Muscle of leg (tissue), 11 donors: ENCODE data around the gene CIB4. TPM values are rescaled to one million over a fixed set of nuclear protein-coding genes. Genes with fewer than 3 reads are reported as not detected.

Source experiments
- DNase-seq: peaks from one replicate; pipeline ENCODE4 v3.0.0; 2013
- H3K27ac ChIP-seq: one replicate; pipeline ENCODE4 v1.5.1; 2013; ENCODE audit warnings: mild to moderate bottlenecking, low read length, control low read depth
- H3K27me3 ChIP-seq: one replicate; pipeline ENCODE4 v1.6.1; 2013; ENCODE audit warnings: low read length; ENCODE audit not compliant: control insufficient read depth, insufficient read depth
- H3K36me3 ChIP-seq: one replicate; pipeline ENCODE4 v1.6.1; 2013; ENCODE audit warnings: low read length; ENCODE audit not compliant: control insufficient read depth, insufficient read depth
- H3K4me1 ChIP-seq: one replicate; pipeline ENCODE4 v1.6.1; 2013; ENCODE audit warnings: low read length; ENCODE audit not compliant: control insufficient read depth, insufficient read depth
- H3K4me3 ChIP-seq: one replicate; pipeline ENCODE4 v1.5.1; 2013; ENCODE audit warnings: low read length, control low read depth
- H3K9me3 ChIP-seq: replicated peaks from 2 replicates; pipeline ENCODE4 v1.6.1; 2013; ENCODE audit warnings: low read depth, low read length; ENCODE audit not compliant: control insufficient read depth
- WGBS: methylation state at CpG from one replicate; pipeline ENCODE4 v1.1.5; 2013; ENCODE audit warnings: missing lambda C conversion rate; ENCODE audit not compliant: insufficient coverage; 5-methylcytosine and 5-hydroxymethylcytosine counted together
- polyA plus RNA-seq, 8 donors: library from polyadenylated mRNA; unstranded; fragments of 120-200 nt; gene quantifications; one replicate each; pipeline versions ENCODE4 v1.2.1 to v1.2.3, GENCODE V29; 2013; ENCODE audit warnings: inconsistent platforms in 1 of 8, low replicate concordance in 1 of 8; ENCODE audit not compliant: insufficient read length in 8 of 8, insufficient read depth in 1 of 8
- total RNA-seq: library from RNA; stranded (reverse); fragments of 120-200 nt; gene quantifications from one replicate; pipeline ENCODE4 v1.2.4, GENCODE V29; 2013

Gene CIB4
- total and polyA plus RNA-seq, 9 donors = not detected

DNA sequence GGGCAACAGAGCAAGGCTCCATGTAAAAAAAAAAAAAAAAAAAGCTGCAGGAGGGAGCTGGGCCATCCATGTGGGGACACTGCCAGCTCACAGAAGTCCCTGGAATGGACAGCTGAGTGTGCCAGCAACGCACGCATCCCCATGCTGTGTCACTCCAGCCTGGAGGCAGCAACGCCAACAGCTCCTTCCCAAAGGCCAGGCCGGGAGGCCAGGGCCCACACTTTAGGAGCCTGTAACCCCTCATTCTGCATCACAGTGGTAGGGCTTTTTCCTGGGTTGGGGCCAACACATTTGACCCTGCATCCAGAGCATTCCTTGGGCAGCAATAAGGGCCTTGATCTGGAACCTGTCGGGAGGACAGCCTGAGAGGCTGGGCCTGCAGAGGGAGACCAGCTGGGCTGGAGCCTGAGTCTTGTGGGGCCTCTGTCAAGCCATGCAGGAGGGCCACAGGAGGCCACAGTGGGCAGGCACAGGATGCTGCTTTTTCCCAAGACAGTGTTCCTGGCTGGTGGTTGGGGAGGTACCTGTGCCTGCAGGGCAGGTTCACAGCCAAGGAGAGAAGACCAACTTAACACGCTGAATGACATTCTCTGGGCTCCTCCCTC lies 34.6 kb upstream of the CIB4 start:
- Histone ChIP-seq H3K27me3 (peaks cover 34% of the 10 kb centered on the region), H3K4me3 (no peak overlapping the region), H3K27ac (no peak overlapping the region), H3K36me3 (no peaks in the 10 kb centered on the region), H3K9me3 (peaks cover 2% of the 10 kb centered on the region), H3K4me1 (no peaks in the 10 kb centered on the region)
- WGBS = 75% methylated on average over 3 of the region's 6 CpGs
- no peak for DNase-seq

DNA sequence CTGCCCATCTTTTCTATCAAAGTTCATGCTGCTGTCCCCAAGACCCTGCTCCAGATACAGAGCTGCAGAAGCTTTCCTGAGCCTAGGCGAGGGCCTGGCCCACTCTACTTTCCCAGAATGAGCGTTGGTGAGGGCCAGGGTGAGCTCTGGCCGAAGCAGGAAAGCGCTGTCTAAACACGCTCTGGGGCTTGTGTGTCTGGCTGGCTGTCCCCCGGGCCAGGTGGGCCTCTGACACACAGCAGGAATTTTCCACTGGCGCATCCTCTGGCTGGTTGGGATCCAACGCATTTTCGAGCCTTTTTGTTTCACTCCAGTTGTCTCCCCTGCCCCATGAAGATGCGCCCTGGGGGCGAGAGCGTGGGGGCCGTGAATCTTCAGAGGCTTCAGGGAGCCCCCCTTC lies 33.6 kb upstream of the CIB4 start:
- Histone ChIP-seq H3K4me3 (no peak overlapping the region), H3K4me1 (no peaks in the 10 kb centered on the region), H3K27me3 (peaks cover 37% of the 10 kb centered on the region), H3K9me3 (peaks cover 2% of the 10 kb centered on the region), H3K36me3 (no peaks in the 10 kb centered on the region), H3K27ac (no peak overlapping the region)
- no peak for DNase-seq
- 64% methylated on average over 7 of the region's 13 CpGs for WGBS

DNA sequence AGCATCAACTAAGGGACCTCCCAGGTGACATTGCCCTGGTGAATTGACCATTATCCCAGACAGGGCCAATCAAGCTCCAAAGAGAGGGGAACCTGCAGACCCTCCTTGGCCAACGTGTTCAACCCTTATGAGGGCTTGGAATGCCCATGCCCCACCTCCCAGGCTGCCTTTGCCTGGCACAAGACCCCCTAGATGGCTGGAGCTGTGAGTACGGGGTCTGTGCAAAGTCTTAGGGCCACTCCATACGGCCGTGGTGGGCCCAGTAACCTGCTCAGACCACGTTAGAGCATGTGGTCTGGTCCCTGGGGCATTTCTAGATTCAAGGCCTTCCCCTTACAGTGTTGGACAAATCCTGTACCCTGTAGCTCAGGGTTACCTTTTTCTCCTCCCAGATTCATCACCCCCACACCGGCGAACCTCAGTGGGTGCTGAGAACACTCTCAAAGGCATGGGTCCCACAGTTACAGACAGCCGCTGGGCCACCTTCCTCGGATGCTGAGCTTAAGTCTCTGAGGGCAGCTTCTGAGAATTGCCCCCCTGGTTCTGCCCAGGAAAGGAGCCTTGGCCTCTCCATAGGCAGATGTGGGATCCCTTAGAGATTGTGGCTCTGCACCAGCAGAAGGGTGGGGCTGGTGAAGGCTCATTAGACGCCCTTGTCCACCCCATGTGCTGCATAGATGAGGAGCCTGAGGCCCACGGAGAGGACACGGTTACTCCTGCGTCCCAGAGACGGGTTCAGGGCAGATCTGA lies 33.0 kb upstream of the CIB4 start:
- Histone ChIP-seq H3K9me3 (peaks cover 2% of the 10 kb centered on the region), H3K27ac (no peak overlapping the region), H3K4me3 (no peak overlapping the region), H3K27me3 (peaks cover 34% of the 10 kb centered on the region), H3K4me1 (no peaks in the 10 kb centered on the region), H3K36me3 (no peaks in the 10 kb centered on the region)
- 82% methylated on average over 9 of the region's 14 CpGs for WGBS
- no peak for DNase-seq

DNA sequence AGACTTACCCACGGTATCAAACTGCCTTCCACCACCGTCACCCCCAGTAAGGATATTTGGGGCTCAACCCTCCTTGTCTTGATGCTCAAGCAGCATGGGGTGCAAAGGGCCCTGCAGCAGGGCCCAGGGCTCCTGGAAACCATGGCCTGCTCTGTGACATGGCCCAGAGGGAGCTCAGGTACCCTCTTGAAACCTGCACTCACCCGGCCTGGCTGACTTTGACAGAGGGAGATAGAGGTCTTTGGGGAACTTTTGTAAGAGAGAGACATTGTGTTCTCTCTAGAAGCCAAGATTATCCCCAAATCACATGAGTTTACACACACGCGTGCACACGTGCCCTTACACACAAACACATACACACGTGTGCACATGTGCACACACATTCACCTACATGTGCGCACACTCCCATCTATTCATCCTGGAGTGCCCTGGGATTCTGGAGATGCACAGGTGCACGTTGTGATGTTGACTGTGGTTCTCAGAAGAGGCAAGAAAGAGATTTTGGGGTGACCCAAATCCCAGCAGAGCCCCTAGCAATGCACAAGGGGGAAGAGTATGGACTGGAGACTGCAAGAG lies 31.7 kb upstream of the CIB4 start:
- Histone ChIP-seq H3K36me3 (no peaks in the 10 kb centered on the region), H3K4me1 (no peaks in the 10 kb centered on the region), H3K27ac (no peak overlapping the region), H3K4me3 (no peak overlapping the region), H3K9me3 (peaks cover 2% of the 10 kb centered on the region), H3K27me3 (peaks cover 33% of the 10 kb centered on the region)
- no peak for DNase-seq
- WGBS = 54% methylated on average over 3 of the region's 9 CpGs

DNA sequence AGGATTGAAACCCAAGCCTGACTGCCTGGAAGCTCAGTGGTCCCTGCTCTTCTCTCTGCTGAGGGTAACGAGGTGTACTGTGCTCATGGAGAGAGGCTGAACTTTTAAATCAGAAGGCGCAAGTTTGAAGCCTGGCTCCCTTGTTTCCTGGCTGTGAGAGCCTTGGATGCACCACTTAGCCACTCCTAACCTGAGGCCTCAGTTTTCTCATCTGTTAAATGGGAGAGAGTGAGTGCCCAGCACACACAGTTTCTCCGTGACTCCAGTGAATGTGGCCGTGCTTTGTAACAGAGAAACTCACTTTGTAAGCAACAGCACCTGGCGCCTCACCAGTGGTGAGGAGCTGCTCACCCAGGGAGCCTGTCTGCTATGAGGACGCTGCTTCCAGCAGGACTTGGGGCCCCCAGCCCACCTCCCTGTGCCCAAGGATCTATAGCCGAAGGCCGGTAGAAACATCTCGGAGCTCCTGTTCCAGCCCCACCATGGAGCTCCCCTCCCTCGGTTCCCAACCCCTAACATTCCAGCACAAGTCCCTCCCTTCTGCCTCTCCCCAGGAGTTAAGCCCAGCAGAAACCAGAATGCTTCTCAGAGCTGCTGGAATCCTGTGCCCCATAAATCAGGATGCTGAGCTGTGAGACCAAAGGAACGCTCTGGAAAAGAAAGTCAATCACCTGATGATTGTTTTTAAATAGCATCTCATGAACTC lies 31.1 kb upstream of the CIB4 start:
- Histone ChIP-seq H3K4me3 (no peak overlapping the region), H3K27me3 (peaks cover 31% of the 10 kb centered on the region), H3K9me3 (no peaks in the 10 kb centered on the region), H3K4me1 (no peaks in the 10 kb centered on the region), H3K36me3 (no peaks in the 10 kb centered on the region), H3K27ac (no peak overlapping the region)
- DNase-seq = no peak
- 31% methylated on average over 7 of the region's 11 CpGs for WGBS

DNA sequence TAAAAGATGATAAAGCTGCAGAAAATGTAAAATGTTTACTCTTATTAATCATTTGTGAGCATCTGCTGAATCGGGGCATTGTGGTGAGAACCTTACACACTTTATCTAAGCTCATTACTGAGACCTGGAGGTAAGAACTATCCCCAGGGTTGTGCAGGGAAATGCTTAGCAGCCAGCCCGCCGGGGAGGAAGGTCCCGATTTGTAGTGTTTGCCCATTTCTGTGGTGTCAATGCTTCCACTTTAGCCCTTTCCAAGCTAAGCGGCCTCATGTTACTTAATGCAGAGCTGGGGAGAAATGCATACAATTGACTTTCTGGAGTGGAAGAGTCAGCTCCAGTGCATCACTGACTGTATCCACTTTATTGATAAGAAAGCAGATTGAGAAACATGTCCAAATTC lies 30.5 kb upstream of the CIB4 start:
- no peak for DNase-seq
- Histone ChIP-seq H3K27me3 (peaks cover 31% of the 10 kb centered on the region), H3K4me3 (no peak overlapping the region), H3K9me3 (no peaks in the 10 kb centered on the region), H3K36me3 (no peaks in the 10 kb centered on the region), H3K27ac (no peak overlapping the region), H3K4me1 (no peaks in the 10 kb centered on the region)
- WGBS = 60% methylated on average over 1 of the region's 5 CpGs

DNA sequence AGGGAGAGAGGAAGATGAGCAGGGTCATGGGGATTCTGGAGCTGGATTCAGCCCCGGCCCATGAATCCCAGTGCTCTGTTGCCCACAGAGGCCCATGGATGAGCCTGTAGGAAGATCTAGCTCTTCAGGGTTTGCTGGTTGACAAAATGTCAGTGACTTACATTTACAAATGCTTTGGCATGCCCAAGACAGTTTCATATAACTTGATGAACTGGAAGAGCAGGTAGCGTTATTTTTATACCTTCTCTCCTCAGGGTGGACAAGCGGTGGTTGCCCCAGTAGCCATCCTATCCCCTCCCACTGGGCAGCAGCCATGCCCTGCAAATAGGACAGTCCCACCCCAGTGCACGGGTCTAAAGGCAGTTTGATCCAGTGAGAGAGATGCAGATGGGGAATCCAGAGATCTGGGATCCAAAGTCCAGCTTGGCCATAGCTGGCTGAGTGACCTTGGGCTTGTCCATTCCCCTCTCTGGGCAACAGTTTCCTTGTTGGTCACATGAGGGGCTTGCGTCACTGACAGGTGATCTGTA lies 29.8 kb upstream of the CIB4 start:
- no peaks in the 10 kb centered on the region for H3K9me3 ChIP-seq
- H3K4me3 ChIP-seq = no peak overlapping the region
- H3K36me3 ChIP-seq = no peaks in the 10 kb centered on the region
- 70% methylated on average over 3 of the region's 5 CpGs for WGBS
- peaks cover 31% of the 10 kb centered on the region for H3K27me3 ChIP-seq
- no peak for DNase-seq
- no peaks in the 10 kb centered on the region for H3K4me1 ChIP-seq
- H3K27ac ChIP-seq = no peak overlapping the region

DNA sequence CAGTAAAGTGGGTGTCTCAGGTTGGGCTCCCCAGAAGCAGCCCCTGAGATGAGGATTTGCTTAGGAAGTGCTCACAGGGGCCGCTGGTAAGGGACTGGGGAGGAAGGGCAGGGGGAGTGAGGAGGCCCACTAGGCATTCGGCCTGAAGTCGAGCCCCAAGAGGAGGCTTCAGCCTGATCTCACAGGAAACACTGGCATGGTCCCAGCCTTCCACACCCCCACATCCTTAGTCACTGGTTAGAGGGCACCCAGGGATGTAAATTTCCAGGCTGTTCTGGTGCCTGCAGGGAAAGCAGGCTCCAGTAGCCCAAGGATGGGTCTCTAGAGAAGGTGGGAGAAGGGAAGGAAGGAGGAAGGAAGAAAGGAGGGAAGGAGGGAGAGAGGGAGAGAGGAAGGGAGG lies 29.0 kb upstream of the CIB4 start:
- no peak overlapping the region for H3K27ac ChIP-seq
- H3K4me1 ChIP-seq = no peaks in the 10 kb centered on the region
- no peaks in the 10 kb centered on the region for H3K36me3 ChIP-seq
- no peaks in the 10 kb centered on the region for H3K9me3 ChIP-seq
- no peak for DNase-seq
- peaks cover 31% of the 10 kb centered on the region for H3K27me3 ChIP-seq
- H3K4me3 ChIP-seq = no peak overlapping the region
- WGBS = no CpG with 5 or more reads among the region's 3 CpGs

DNA sequence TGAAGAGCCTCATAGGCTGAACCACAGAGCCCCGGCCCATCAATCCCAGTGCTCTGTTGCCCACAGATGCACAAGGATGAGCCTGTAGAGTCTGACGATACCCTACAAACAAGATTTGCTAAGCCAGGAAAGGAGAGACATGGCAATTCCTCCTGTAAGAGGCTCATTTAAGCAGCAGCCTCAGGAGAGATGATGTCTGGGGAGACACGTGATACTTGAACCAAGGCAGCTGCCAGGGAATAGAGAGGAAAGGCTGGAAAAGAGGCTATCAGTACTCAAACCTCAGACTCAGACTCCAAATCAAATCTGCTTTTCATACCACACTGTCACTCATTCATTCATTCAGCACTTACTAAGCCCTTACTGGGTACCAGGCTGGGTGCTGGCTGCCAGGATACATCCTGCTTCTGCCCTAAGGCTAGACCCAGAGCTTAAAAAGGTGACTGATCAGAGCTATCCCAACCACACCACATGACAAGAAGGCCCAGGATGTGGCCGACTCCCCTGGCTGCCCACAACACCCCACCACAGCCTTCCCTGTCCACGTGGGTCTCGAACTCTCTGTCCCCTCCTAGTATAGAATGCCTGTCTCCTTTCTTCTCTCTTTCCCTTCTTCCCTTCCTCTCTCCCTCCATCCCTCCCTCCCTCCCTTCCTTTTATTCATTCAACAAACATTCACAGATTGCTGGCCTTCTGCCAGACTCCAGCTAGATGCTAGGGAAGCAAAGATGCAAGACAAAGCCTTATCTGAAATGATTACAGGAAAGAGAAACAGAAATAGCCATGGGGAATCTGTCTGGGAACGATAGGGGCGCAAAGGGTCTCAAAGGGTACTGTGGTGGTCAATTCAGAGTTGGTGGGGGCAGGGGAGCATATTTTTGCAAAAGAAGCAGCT lies 27.9 kb upstream of the CIB4 start:
- no peaks in the 10 kb centered on the region for H3K36me3 ChIP-seq
- H3K9me3 ChIP-seq = no peaks in the 10 kb centered on the region
- H3K4me3 ChIP-seq = no peak overlapping the region
- 53% methylated on average over 7 of the region's 8 CpGs for WGBS
- DNase-seq = no peak
- peaks cover 31% of the 10 kb centered on the region for H3K27me3 ChIP-seq
- no peaks in the 10 kb centered on the region for H3K4me1 ChIP-seq
- H3K27ac ChIP-seq = no peak overlapping the region
